Neural progenitor cell (in vitro differentiated cells): ENCODE measurements around the gene PRKAG3. TPM values are rescaled to one million over a fixed set of nuclear protein-coding genes. Genes with fewer than 3 reads are reported as not detected.
A peak's percentile ranks its signal among the peaks of the same experiment; 100 is the strongest.

Source experiments
- DNase-seq: peaks from one replicate; pipeline ENCODE4 v3.0.0-alpha.2; 2016; ENCODE audit warnings: low spot score
- H2AFZ ChIP-seq: fragments of 200-600 bp; sonication (generic); replicated peaks from 2 replicates; pipeline ENCODE4 v1.6.1; 2016; ENCODE audit warnings: antibody characterized with exemption
- H3F3A ChIP-seq: fragments of 200-600 bp; sonication (generic); 2 replicates; pipeline ENCODE4 v1.6.1; 2016; ENCODE audit warnings: antibody characterized with exemption, low read depth
- H3K27ac ChIP-seq: fragments of 200-600 bp; sonication (generic); 2 replicates; pipeline ENCODE4 v1.5.1; 2016; ENCODE audit warnings: mild to moderate bottlenecking
- H3K27me3 ChIP-seq: fragments of 200-600 bp; sonication (generic); 2 replicates; pipeline ENCODE4 v1.6.1; 2016; ENCODE audit warnings: mild to moderate bottlenecking, moderate library complexity
- H3K36me3 ChIP-seq: fragments of 200-600 bp; sonication (generic); 2 replicates; pipeline ENCODE4 v1.5.1; 2016
- H3K4me1 ChIP-seq: fragments of 200-600 bp; sonication (generic); 2 replicates; pipeline ENCODE4 v1.6.1; 2016; ENCODE audit warnings: mixed run types
- H3K4me2 ChIP-seq: fragments of 200-600 bp; sonication (generic); 2 replicates; pipeline ENCODE4 v1.6.1; 2016
- H3K4me3 ChIP-seq: fragments of 200-600 bp; sonication (generic); 2 replicates; pipeline ENCODE4 v1.5.1; 2016
- H3K79me2 ChIP-seq: fragments of 200-600 bp; sonication (generic); 2 replicates; pipeline ENCODE4 v1.6.1; 2016; ENCODE audit warnings: low read depth
- H3K9ac ChIP-seq: fragments of 200-600 bp; sonication (generic); 2 replicates; pipeline ENCODE4 v1.6.1; 2016
- H3K9me3 ChIP-seq: fragments of 200-600 bp; sonication (generic); 2 replicates; pipeline ENCODE4 v1.5.1; 2016; ENCODE audit warnings: low read depth
- H4K20me1 ChIP-seq: fragments of 200-600 bp; sonication (generic); 2 replicates; pipeline ENCODE4 v1.6.1; 2016; ENCODE audit warnings: low read depth
- H3K27ac Mint-ChIP-seq: 3 replicates; pipeline ENCODE4 v1.8.0; 2021; ENCODE audit warnings: mixed read lengths
- H3K27me3 Mint-ChIP-seq: 2 replicates; pipeline ENCODE4 v1.8.0; 2022; ENCODE audit warnings: low read depth, mild to moderate bottlenecking, inconsistent platforms, moderate library complexity, mixed read lengths; ENCODE audit not compliant: insufficient read depth
- H3K36me3 Mint-ChIP-seq: 3 replicates; pipeline ENCODE4 v1.8.0; 2021; ENCODE audit warnings: mixed read lengths
- H3K4me1 Mint-ChIP-seq: 3 replicates; pipeline ENCODE4 v1.8.0; 2021; ENCODE audit warnings: mixed read lengths
- H3K4me3 Mint-ChIP-seq: 3 replicates; pipeline ENCODE4 v1.8.0; 2021; ENCODE audit warnings: mild to moderate bottlenecking, moderate library complexity, mixed read lengths
- H3K9me3 Mint-ChIP-seq: 3 replicates; pipeline ENCODE4 v1.8.0; 2020; ENCODE audit warnings: mixed read lengths
- EZH2 ChIP-seq: fragments of 200-600 bp; sonication (generic); IDR thresholded peaks from 2 replicates; pipeline ENCODE4 v1.6.1; 2017; ENCODE audit warnings: antibody characterized with exemption, mild to moderate bottlenecking, moderate library complexity
- EZH2phosphoT487 ChIP-seq: fragments of 200-600 bp; sonication (generic); IDR thresholded peaks from 2 replicates; pipeline ENCODE4 v1.6.1; 2017; ENCODE audit warnings: antibody characterized with exemption
- total RNA-seq: library from RNA; depleted of rRNA; stranded (reverse); fragments of >200 nt; gene quantifications from 2 replicates; pipeline ENCODE4 v1.2.3, GENCODE V29; 2015; ENCODE audit warnings: low replicate concordance
- TF ChIP-seq, protein P1 (sequence below): fragments of 200-600 bp; sonication (generic); IDR thresholded peaks from 2 replicates; pipeline ENCODE4 v1.5.1; 2017; ENCODE audit warnings: antibody characterized with exemption, mild to moderate bottlenecking

Gene PRKAG3
- total RNA-seq, 1 donor from 2014 or later, result not detected

- no peaks in the 10 kb centered on the region for H3K4me1 Mint-ChIP-seq
- H3K4me2 ChIP-seq, result no peak overlapping the region
- H3K4me3 Mint-ChIP-seq, result no peak overlapping the region
- no peaks in the 10 kb centered on the region for H3K36me3 Mint-ChIP-seq
- H3K27ac ChIP-seq, result no peak overlapping the region
- no peaks in the 10 kb centered on the region for H3K79me2 ChIP-seq
- peaks cover 3% of the 10 kb centered on the region for H3K27me3 Mint-ChIP-seq
- H3K36me3 ChIP-seq, result no peaks in the 10 kb centered on the region
- peak overlapping the region; percentile 23 for H2AFZ ChIP-seq
- H3K4me3 ChIP-seq, result no peak overlapping the region
- no peaks in the 10 kb centered on the region for H3K9me3 ChIP-seq
- H3F3A ChIP-seq, result peaks cover 7% of the 10 kb centered on the region
- H3K9me3 Mint-ChIP-seq, result peaks cover 9% of the 10 kb centered on the region
- H3K4me1 ChIP-seq, result peaks cover 4% of the 10 kb centered on the region
- no peaks in the 10 kb centered on the region for H3K27me3 ChIP-seq
- H3K27ac Mint-ChIP-seq, result no peak overlapping the region
- no peak for TF ChIP-seq EZH2
- no peak for TF ChIP-seq EZH2phosphoT487
- TF ChIP-seq, protein P1, sequence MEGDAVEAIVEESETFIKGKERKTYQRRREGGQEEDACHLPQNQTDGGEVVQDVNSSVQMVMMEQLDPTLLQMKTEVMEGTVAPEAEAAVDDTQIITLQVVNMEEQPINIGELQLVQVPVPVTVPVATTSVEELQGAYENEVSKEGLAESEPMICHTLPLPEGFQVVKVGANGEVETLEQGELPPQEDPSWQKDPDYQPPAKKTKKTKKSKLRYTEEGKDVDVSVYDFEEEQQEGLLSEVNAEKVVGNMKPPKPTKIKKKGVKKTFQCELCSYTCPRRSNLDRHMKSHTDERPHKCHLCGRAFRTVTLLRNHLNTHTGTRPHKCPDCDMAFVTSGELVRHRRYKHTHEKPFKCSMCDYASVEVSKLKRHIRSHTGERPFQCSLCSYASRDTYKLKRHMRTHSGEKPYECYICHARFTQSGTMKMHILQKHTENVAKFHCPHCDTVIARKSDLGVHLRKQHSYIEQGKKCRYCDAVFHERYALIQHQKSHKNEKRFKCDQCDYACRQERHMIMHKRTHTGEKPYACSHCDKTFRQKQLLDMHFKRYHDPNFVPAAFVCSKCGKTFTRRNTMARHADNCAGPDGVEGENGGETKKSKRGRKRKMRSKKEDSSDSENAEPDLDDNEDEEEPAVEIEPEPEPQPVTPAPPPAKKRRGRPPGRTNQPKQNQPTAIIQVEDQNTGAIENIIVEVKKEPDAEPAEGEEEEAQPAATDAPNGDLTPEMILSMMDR, result no peak
- peak; percentile 17 for DNase-seq
- H4K20me1 ChIP-seq, result no peaks in the 10 kb centered on the region
- no peak overlapping the region for H3K9ac ChIP-seq
Observed at GRCh38 chr2:218799990-218800389, 31.6 kb downstream of the PRKAG3 start.

GRCh38 chr2:218798767-218799504 is 32.7 kb downstream of the PRKAG3 start:
- no peak overlapping the region for H3K27ac Mint-ChIP-seq

GRCh38 chr2:218796691-218797090 is 34.9 kb downstream of the PRKAG3 start:
- no peaks in the 10 kb centered on the region for H4K20me1 ChIP-seq
- no peaks in the 10 kb centered on the region for H3K9me3 Mint-ChIP-seq
- TF ChIP-seq, protein P1, result no peak
- no peak for TF ChIP-seq EZH2phosphoT487
- no peak for TF ChIP-seq EZH2
- H3K79me2 ChIP-seq, result no peaks in the 10 kb centered on the region
- H3K4me1 ChIP-seq, result peaks cover 4% of the 10 kb centered on the region
- DNase-seq, result no peak
- H3K27me3 Mint-ChIP-seq, result peaks cover 2% of the 10 kb centered on the region
- no peaks in the 10 kb centered on the region for H3K9me3 ChIP-seq
- H2AFZ ChIP-seq, result no peak overlapping the region
- no peaks in the 10 kb centered on the region for H3K36me3 Mint-ChIP-seq
- H3K27me3 ChIP-seq, result no peaks in the 10 kb centered on the region
- no peaks in the 10 kb centered on the region for H3K4me1 Mint-ChIP-seq
- H3K27ac ChIP-seq, result no peak overlapping the region
- H3K4me3 ChIP-seq, result no peak overlapping the region
- H3K36me3 ChIP-seq, result no peaks in the 10 kb centered on the region
- no peak overlapping the region for H3K4me3 Mint-ChIP-seq
- H3K9ac ChIP-seq, result no peak overlapping the region
- peaks cover 7% of the 10 kb centered on the region for H3F3A ChIP-seq
- no peak overlapping the region for H3K4me2 ChIP-seq
- no peak overlapping the region for H3K27ac Mint-ChIP-seq

More at GRCh38 chr2:218798767-218799504, 32.7 kb downstream of the PRKAG3 start:
- no peak overlapping the region for H3K27ac ChIP-seq
- no peak overlapping the region for H3K4me2 ChIP-seq
- TF ChIP-seq, protein P1, result no peak
- TF ChIP-seq EZH2phosphoT487 (no peak), EZH2 (no peak)
- no peaks in the 10 kb centered on the region for H3K9me3 Mint-ChIP-seq
- H2AFZ ChIP-seq, result peak overlapping the region; percentile 80
- H3K9ac ChIP-seq, result no peak overlapping the region
- H3K36me3 Mint-ChIP-seq, result no peaks in the 10 kb centered on the region
- H3K79me2 ChIP-seq, result no peaks in the 10 kb centered on the region
- no peaks in the 10 kb centered on the region for H4K20me1 ChIP-seq
- H3K4me1 ChIP-seq, result peaks cover 4% of the 10 kb centered on the region
- H3F3A ChIP-seq, result peaks cover 7% of the 10 kb centered on the region
- no peaks in the 10 kb centered on the region for H3K4me1 Mint-ChIP-seq
- peaks cover 3% of the 10 kb centered on the region for H3K27me3 Mint-ChIP-seq
- H3K36me3 ChIP-seq, result no peaks in the 10 kb centered on the region
- no peak overlapping the region for H3K4me3 ChIP-seq
- H3K9me3 ChIP-seq, result no peaks in the 10 kb centered on the region
- H3K27me3 ChIP-seq, result no peaks in the 10 kb centered on the region
- no peak for DNase-seq
- no peak overlapping the region for H3K4me3 Mint-ChIP-seq
